PC-3 (cell line): ENCODE data around the gene ULBP2. TPM values are rescaled to one million over a fixed set of nuclear protein-coding genes. Genes with fewer than 3 reads are reported as not detected.

ENCODE experiments used
- ATAC-seq: fragments of 200-7000 bp; cut with Tn5 transposase; 2 replicates; pipeline ENCODE4 v1.9.1; 2020; ENCODE audit warnings: mild to moderate bottlenecking, moderate library complexity
- Bru-seq: library from RNA; stranded (reverse); fragments of 400-500 nt; gene quantifications from one replicate; lab custom pipeline; 2021; lab: Mats Ljungman, UMichigan
- BruChase-seq, 2 experiments: library from RNA; stranded (reverse); fragments of 400-500 nt; gene quantifications; one replicate each; lab custom pipeline; 2021; lab: Mats Ljungman, UMichigan
- BruUV-seq: library from RNA; stranded (reverse); fragments of 400-500 nt; replicated peaks from 2 replicates; lab custom pipeline; 2021; lab: Mats Ljungman, UMichigan
- CTCF ChIA-PET: fragments of 300-600 bp; sonication (Branson Sonifier 250); formaldehyde crosslinking; loops from one replicate; lab custom pipeline; 2022; ENCODE audit warnings: antibody characterized with exemption; lab: Charles Lee
- POLR2A ChIA-PET: fragments of 300-600 bp; sonication (Branson Sonifier 250); formaldehyde crosslinking; loops from one replicate; lab custom pipeline; 2022; ENCODE audit warnings: antibody characterized with exemption; ENCODE audit not compliant: unreplicated experiment; lab: Charles Lee
- DNase-seq: peaks from one replicate; pipeline ENCODE4 v3.0.0-alpha.2; 2015
- H2AFZ ChIP-seq: fragments of 300-600 bp; sonication (generic); 2 replicates; pipeline ENCODE4 v1.6.0; 2016; ENCODE audit warnings: antibody characterized with exemption, low read length
- H3F3A ChIP-seq: fragments of 300-600 bp; sonication (generic); one replicate; pipeline ENCODE4 v1.6.0; 2017; ENCODE audit warnings: antibody characterized with exemption, low read length, control low read depth, mild to moderate bottlenecking; ENCODE audit not compliant: unreplicated experiment
- H3K27ac ChIP-seq: fragments of 300-600 bp; sonication (generic); 2 replicates; pipeline ENCODE4 v1.5.1; 2016; ENCODE audit warnings: mild to moderate bottlenecking, low read length
- H3K27me3 ChIP-seq: fragments of 300-600 bp; sonication (generic); 2 replicates; pipeline ENCODE4 v1.6.1; 2016; ENCODE audit warnings: low read length, mixed read lengths
- H3K36me3 ChIP-seq: fragments of 300-600 bp; sonication (generic); 2 replicates; pipeline ENCODE4 v1.6.1; 2016; ENCODE audit warnings: low read depth, mixed run types, low read length, mixed read lengths
- H3K4me1 ChIP-seq: fragments of 300-600 bp; sonication (generic); 2 replicates; pipeline ENCODE4 v1.5.1; 2016; ENCODE audit warnings: low read length; ENCODE audit not compliant: insufficient read depth
- H3K4me2 ChIP-seq: fragments of 300-600 bp; sonication (generic); 2 replicates; pipeline ENCODE4 v1.6.0; 2016; ENCODE audit warnings: low read length
- H3K4me3 ChIP-seq: fragments of 300-600 bp; sonication (generic); 2 replicates; pipeline ENCODE4 v1.5.1; 2016; ENCODE audit warnings: mild to moderate bottlenecking, low read length, mixed read lengths
- H3K79me2 ChIP-seq: fragments of 300-600 bp; sonication (generic); 2 replicates; pipeline ENCODE4 v1.6.1; 2017; ENCODE audit warnings: low read length, mixed read lengths
- H3K9ac ChIP-seq: fragments of 300-600 bp; sonication (generic); 2 replicates; pipeline ENCODE4 v1.6.0; 2016; ENCODE audit warnings: mild to moderate bottlenecking, low read length
- H3K9me2 ChIP-seq: fragments of 300-600 bp; sonication (generic); replicated peaks from 2 replicates; pipeline ENCODE4 v1.6.1; 2016; ENCODE audit warnings: mixed run types, low read length, mixed read lengths
- H3K9me3 ChIP-seq: fragments of 300-600 bp; sonication (generic); 2 replicates; pipeline ENCODE4 v1.6.1; 2016; ENCODE audit warnings: low read length, mixed read lengths
- H4K20me1 ChIP-seq: fragments of 300-600 bp; sonication (generic); 2 replicates; pipeline ENCODE4 v1.6.1; 2016; ENCODE audit warnings: low read length, mixed read lengths
- EZH2 ChIP-seq: fragments of 300-600 bp; sonication (generic); IDR thresholded peaks from one replicate; pipeline ENCODE4 v1.6.1; 2017; ENCODE audit warnings: antibody characterized with exemption, mild to moderate bottlenecking, low read length; ENCODE audit not compliant: unreplicated experiment
- EZH2phosphoT487 ChIP-seq: fragments of 300-600 bp; sonication (generic); IDR thresholded peaks from 2 replicates; pipeline ENCODE4 v1.6.1; 2018; ENCODE audit warnings: mild to moderate bottlenecking, antibody characterized with exemption, low read length, borderline replicate concordance
- intact Hi-C: fragments of 100-400 bp; cut with micrococcal nuclease; formaldehyde crosslinking; loops from 2 replicates; pipeline ENCODE4 v1.9.0; 2023
- long read RNA-seq: library from polyadenylated mRNA; unstranded; transcript quantifications from one replicate; pipeline ENCODE4 v2.0.0, GENCODE V29; 2021; ENCODE audit not compliant: unreplicated experiment
- total RNA-seq: library from RNA; depleted of rRNA; stranded (reverse); fragments of >200 nt; gene quantifications from 2 replicates; pipeline ENCODE4 v1.2.3, GENCODE V29; 2014; rRNA removed
- TF ChIP-seq, protein P1 (sequence below): fragments of 300-600 bp; sonication (generic); conservative IDR thresholded peaks from 2 replicates; pipeline ENCODE4 v1.5.1; 2017; ENCODE audit warnings: antibody characterized with exemption, low read depth, mild to moderate bottlenecking, low read length

ULBP2 gene, protein sequence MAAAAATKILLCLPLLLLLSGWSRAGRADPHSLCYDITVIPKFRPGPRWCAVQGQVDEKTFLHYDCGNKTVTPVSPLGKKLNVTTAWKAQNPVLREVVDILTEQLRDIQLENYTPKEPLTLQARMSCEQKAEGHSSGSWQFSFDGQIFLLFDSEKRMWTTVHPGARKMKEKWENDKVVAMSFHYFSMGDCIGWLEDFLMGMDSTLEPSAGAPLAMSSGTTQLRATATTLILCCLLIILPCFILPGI
- 5.8 and 8.1 TPM in 2 replicates for total RNA-seq
- Bru-seq, nascent RNA: percentile 43 among the genes with signal in this experiment
- BruChase-seq, experiment 1, labeled RNA remaining after a 6-hour chase: percentile 62 among the genes with signal in this experiment
- percentile 50 among the genes with signal in this experiment for BruChase-seq, experiment 2, labeled RNA remaining after a 2-hour chase
- long read RNA-seq, transcript ULBP2-201 (5 exons, 1,349 nt): major isoform, 15 of 27 reads
- long read RNA-seq, partial matches to known transcripts: 4 of 27 reads
- long read RNA-seq, other reads (novel, unspliced or antisense): 8 of 27 reads

DNA sequence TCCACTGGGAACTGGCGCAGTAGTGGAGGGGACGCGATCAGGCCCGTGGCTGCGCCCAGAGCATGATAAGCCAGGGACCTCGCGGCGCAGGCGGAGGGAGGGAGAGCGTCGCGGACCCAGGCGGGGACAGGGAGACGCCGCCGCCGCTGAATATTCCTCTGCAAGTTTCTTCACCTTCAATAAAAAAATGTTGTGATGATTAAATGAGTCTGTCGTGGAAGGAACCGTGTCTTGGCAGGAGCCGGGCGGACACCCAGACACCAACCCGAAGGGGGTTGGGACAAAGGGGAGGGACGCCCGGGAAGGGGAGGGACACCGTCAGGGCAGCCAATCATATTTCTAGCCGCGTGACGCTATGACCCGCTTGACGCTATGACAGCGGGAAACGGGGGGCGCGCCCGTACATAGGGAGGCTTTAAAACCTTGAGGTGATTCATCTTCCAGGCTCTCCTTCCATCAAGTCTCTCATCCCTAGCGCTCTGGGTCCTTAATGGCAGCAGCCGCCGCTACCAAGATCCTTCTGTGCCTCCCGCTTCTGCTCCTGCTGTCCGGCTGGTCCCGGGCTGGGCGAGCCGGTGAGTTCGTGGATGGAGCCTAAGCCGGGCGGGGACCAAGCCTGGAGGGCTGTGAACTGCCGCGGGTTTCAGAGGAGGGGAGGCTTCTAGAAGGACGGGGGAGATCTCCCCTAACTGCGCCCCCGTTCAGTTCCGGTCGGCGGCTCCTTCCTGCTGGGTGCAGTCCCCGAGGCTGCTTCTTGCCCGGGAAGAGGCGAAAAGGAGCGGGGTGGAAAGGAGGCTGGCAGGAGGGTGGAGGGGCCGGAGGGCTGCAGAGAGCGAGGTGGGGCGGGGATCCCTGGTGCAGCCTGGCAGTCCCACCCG lies at the start of gene ULBP2:
Gene ULBP2, plus strand, starts transcription at position 432 of the 878 bp plus-strand sequence. Its CDS starts 59 bp downstream, at position 491.
- Histone ChIP-seq H2AFZ (peak within 1 kb of the TSS; percentile 83), H3K9ac (peak within 1 kb of the TSS; percentile 68), H3K79me2 (no peaks in the 10 kb centered on the region), H3K27me3 (no peaks in the 10 kb centered on the region), H3K36me3 (no peaks in the 10 kb centered on the region), H3K27ac (no peak within 1 kb of the TSS), H3K4me3 (peak within 1 kb of the TSS; percentile 83), H4K20me1 (no peaks in the 10 kb centered on the region), H3K9me2 (no peaks in the 10 kb centered on the region), H3K4me2 (peak within 1 kb of the TSS; percentile 85), H3F3A (no peaks in the 10 kb centered on the region), H3K4me1 (peaks cover 7% of the 10 kb centered on the region; the same call in 1 of the 2 replicates), H3K9me3 (no peaks in the 10 kb centered on the region)
- intact Hi-C loops: no loop called here
- BruUV-seq: TSS peak; percentile 53
- ATAC-seq: peak; percentile 88
- DNase-seq: peak; percentile 92
- ChIA-PET POLR2A (no interaction called here), CTCF (no interaction called here)
- TF ChIP-seq EZH2phosphoT487: no peak
- TF ChIP-seq, protein P1, sequence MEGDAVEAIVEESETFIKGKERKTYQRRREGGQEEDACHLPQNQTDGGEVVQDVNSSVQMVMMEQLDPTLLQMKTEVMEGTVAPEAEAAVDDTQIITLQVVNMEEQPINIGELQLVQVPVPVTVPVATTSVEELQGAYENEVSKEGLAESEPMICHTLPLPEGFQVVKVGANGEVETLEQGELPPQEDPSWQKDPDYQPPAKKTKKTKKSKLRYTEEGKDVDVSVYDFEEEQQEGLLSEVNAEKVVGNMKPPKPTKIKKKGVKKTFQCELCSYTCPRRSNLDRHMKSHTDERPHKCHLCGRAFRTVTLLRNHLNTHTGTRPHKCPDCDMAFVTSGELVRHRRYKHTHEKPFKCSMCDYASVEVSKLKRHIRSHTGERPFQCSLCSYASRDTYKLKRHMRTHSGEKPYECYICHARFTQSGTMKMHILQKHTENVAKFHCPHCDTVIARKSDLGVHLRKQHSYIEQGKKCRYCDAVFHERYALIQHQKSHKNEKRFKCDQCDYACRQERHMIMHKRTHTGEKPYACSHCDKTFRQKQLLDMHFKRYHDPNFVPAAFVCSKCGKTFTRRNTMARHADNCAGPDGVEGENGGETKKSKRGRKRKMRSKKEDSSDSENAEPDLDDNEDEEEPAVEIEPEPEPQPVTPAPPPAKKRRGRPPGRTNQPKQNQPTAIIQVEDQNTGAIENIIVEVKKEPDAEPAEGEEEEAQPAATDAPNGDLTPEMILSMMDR: no peak
- TF ChIP-seq EZH2: no peak

DNA sequence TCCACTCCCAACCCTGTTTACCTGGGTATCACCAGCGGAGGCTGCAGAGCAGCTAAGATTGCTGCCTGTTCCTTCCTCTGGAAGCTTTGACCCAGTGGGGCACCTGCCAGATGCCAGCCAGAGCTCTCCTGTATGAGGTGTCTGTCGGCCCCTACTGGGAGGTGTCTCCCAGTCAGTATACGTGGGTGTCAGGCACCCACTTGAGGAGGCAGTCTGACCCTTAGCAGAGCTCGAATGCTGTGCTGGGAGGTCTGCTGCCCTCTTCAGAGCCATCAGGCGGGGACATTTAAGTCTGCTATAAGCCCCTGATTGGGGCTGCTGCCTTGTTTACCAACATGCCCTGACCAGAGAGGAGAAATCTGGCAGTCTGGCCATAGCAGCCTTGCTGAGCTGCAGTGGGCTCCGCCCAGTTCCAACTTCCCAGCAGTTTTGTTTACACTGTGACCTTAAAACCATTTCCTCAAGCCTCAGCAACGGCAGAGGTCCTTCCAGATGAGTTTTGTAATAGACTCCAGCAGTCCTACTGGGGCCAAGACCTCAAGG lies 46.7 kb upstream of the ULBP2 start:
- H3F3A ChIP-seq: no peaks in the 10 kb centered on the region
- intact Hi-C loops: no loop called here
- H3K27ac ChIP-seq: peak overlapping the region; percentile 86
- peak; percentile 61 for ATAC-seq
- H3K4me3 ChIP-seq: peak overlapping the region; percentile 27; the same call in 1 of the 2 replicates
- H3K9me2 ChIP-seq: no peaks in the 10 kb centered on the region
- no peaks in the 10 kb centered on the region for H3K36me3 ChIP-seq
- peaks cover 44% of the 10 kb centered on the region for H3K4me1 ChIP-seq
- H3K4me2 ChIP-seq: peak overlapping the region; percentile 79
- H2AFZ ChIP-seq: no peak overlapping the region
- H3K9ac ChIP-seq: no peak overlapping the region
- no peaks in the 10 kb centered on the region for H3K27me3 ChIP-seq
- H3K9me3 ChIP-seq: no peaks in the 10 kb centered on the region
- POLR2A ChIA-PET: no interaction called here
- no peaks in the 10 kb centered on the region for H3K79me2 ChIP-seq
- CTCF ChIA-PET: no interaction called here
- TF ChIP-seq EZH2phosphoT487: no peak
- TF ChIP-seq EZH2: no peak
- TF ChIP-seq, protein P1: no peak; the same call in 1 of the 2 replicates
- peak; percentile 64 for DNase-seq
- H4K20me1 ChIP-seq: no peaks in the 10 kb centered on the region
- BruUV-seq: no TSS peak
